Erythroblast (primary cell): ENCODE data around the gene TRPC4AP.
"Not testable (repeated sequence)": the region's sequence is repeated elsewhere in the genome, so short reads cannot be mapped to it uniquely, and the experiment has no call there.

Experiments
- GATA1 ChIP-seq: IDR thresholded peaks from 2 replicates; pipeline ENCODE4 v1.6.1; 2011; ENCODE audit warnings: low read depth, mild to moderate bottlenecking, control low read depth, low read length, moderate library complexity
- POLR2A ChIP-seq: IDR thresholded peaks from 2 replicates; pipeline ENCODE4 v1.6.1; 2011; ENCODE audit warnings: mild to moderate bottlenecking, low read length

GRCh38 chr20:35071436-35072153 is 21.0 kb downstream of the TRPC4AP start:
- not testable (repeated sequence) for TF ChIP-seq POLR2A, GATA1
